ENCODE measurements around the gene CLPX. TPM values are rescaled to one million over a fixed set of nuclear protein-coding genes. Genes with fewer than 3 reads are reported as not detected.
"Not testable (repeated sequence)": the region's sequence is repeated elsewhere in the genome, so short reads cannot be mapped to it uniquely, and the experiment has no call there.

The CLPX gene
- total and polyA plus RNA-seq, 2 donors (not counting 1 experiment from before 2014, with no cell fraction given): 16.6 to 54.5 TPM

- Mint-ChIP-seq H3K4me3 (no peak overlapping the region), H3K9me3 (ENCODE audit: insufficient read depth) (no peaks in the 10 kb centered on the region), H3K27ac (no peak overlapping the region), H3K27me3 (no peaks in the 10 kb centered on the region), H3K4me1 (no peaks in the 10 kb centered on the region)
- no peaks in the 10 kb centered on the region for H4K20me1 ChIP-seq (ENCODE audit: control insufficient read depth, insufficient read depth, low read length, poor library complexity, severe bottlenecking)
- 74% methylated on average over 2 of the region's 5 CpGs for WGBS (ENCODE audit: insufficient coverage)
- H3K27me3 ChIP-seq (replicated peaks in 1 of 4; ENCODE audit: control extremely low read depth in 1 of 4, control insufficient read depth in 3 of 4, insufficient read depth in 4 of 4, low read length in 3 of 4): no peaks in the 10 kb centered on the region
- no peaks in the 10 kb centered on the region for H3K9me3 ChIP-seq (ENCODE audit: control extremely low read depth in 1 of 3, control insufficient read depth in 2 of 3, insufficient read depth in 1 of 3, low read length in 2 of 3)
- POLR2A ChIA-PET: no interaction called here
- no peak overlapping the region for H3K9ac ChIP-seq (ENCODE audit: low read length)
- H3K4me2 ChIP-seq (replicated peaks; ENCODE audit: low read depth, low read length, poor library complexity, severe bottlenecking): no peak overlapping the region
- no peak overlapping the region for H3K27ac ChIP-seq (ENCODE audit: low read length in 2 of 2)
- CTCF ChIA-PET: no interaction called here
- no peaks in the 10 kb centered on the region for H3K79me2 ChIP-seq (ENCODE audit: control insufficient read depth, insufficient read depth, low read length)
- H2AFZ ChIP-seq (ENCODE audit: insufficient read depth, low read depth, low read length, poor library complexity, severe bottlenecking): no peak overlapping the region
- no peak overlapping the region for H3K4me3 ChIP-seq (ENCODE audit: control extremely low read depth in 1 of 5, extremely low read depth in 1 of 5, insufficient read depth in 1 of 5, low read depth in 2 of 5, low read length in 4 of 5)
- TF ChIP-seq EZH2 (IDR thresholded peaks at IDR 0.05; ENCODE audit: borderline replicate concordance, insufficient read depth, low read depth, low read length, poor library complexity, severe bottlenecking): no peak
- TF ChIP-seq, protein P1, sequence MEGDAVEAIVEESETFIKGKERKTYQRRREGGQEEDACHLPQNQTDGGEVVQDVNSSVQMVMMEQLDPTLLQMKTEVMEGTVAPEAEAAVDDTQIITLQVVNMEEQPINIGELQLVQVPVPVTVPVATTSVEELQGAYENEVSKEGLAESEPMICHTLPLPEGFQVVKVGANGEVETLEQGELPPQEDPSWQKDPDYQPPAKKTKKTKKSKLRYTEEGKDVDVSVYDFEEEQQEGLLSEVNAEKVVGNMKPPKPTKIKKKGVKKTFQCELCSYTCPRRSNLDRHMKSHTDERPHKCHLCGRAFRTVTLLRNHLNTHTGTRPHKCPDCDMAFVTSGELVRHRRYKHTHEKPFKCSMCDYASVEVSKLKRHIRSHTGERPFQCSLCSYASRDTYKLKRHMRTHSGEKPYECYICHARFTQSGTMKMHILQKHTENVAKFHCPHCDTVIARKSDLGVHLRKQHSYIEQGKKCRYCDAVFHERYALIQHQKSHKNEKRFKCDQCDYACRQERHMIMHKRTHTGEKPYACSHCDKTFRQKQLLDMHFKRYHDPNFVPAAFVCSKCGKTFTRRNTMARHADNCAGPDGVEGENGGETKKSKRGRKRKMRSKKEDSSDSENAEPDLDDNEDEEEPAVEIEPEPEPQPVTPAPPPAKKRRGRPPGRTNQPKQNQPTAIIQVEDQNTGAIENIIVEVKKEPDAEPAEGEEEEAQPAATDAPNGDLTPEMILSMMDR (IDR thresholded peaks at IDR 0.05): no peak
- intact Hi-C loops (cut with micrococcal nuclease): no loop called here
- DNase-seq: no peak
- no peaks in the 10 kb centered on the region for H3K4me1 ChIP-seq (ENCODE audit: control insufficient read depth in 2 of 2, insufficient read depth in 2 of 2, low read length in 2 of 2)
- no peaks in the 10 kb centered on the region for H3K36me3 ChIP-seq (replicated peaks in 1 of 2; ENCODE audit: control extremely low read depth in 1 of 2, control insufficient read depth in 1 of 2, extremely low read depth in 1 of 2, insufficient read depth in 2 of 2, low read length in 1 of 2)
- ATAC-seq (ENCODE audit: low read depth): no peak
These were observed 6.9 kb upstream of the CLPX start for GRCh38 chr15:65192016-65192415.

DNA sequence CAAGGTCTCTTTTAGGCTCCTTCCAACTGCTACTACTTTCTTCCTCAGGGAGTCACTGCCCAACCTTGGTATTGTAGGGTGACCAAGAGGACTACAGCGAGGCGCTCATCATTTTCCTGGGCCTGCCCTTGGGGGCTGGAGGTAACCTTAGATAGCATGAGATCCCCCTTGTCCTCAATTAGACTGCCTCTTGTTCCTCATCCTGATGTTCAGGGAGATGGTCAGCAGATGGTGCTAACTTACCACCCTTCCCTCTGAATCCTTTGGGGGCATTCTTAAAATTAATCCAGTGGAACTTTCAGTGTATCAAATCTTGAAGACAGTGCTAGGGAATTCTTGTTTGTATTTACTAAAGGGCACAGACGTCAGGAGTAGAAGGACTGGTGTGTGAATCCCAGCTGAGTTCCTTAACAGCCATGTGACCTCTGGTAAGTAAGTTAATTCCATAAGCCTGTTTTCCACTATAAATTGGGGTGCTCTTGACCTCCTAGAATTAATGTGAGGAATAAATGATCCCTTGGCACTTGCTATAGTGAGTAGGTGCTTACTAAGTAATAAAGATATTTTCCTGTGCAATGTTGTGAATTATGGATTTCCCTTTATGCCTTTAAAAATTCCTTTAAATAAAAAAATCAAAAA, 4.1 kb upstream of the CLPX start:
- no peaks in the 10 kb centered on the region for H3K9me3 Mint-ChIP-seq (ENCODE audit: insufficient read depth)
- Histone ChIP-seq H3K36me3 (replicated peaks in 1 of 2; ENCODE audit: control extremely low read depth in 1 of 2, control insufficient read depth in 1 of 2, extremely low read depth in 1 of 2, insufficient read depth in 2 of 2, low read length in 1 of 2) (no peaks in the 10 kb centered on the region), H3K4me3 (ENCODE audit: control extremely low read depth in 1 of 5, extremely low read depth in 1 of 5, insufficient read depth in 1 of 5, low read depth in 2 of 5, low read length in 4 of 5) (no peak overlapping the region), H3K27me3 (replicated peaks in 1 of 4; ENCODE audit: control extremely low read depth in 1 of 4, control insufficient read depth in 3 of 4, insufficient read depth in 4 of 4, low read length in 3 of 4) (no peaks in the 10 kb centered on the region), H3K9me3 (ENCODE audit: control extremely low read depth in 1 of 3, control insufficient read depth in 2 of 3, insufficient read depth in 1 of 3, low read length in 2 of 3) (no peaks in the 10 kb centered on the region), H3K4me1 (ENCODE audit: control insufficient read depth in 2 of 2, insufficient read depth in 2 of 2, low read length in 2 of 2) (peaks cover 3 to 6% of the 10 kb centered on the region in 2 donors), H3K4me2 (replicated peaks; ENCODE audit: low read depth, low read length, poor library complexity, severe bottlenecking) (no peak overlapping the region), H3K27ac (ENCODE audit: low read length in 2 of 2) (no peak overlapping the region), H3K79me2 (ENCODE audit: control insufficient read depth, insufficient read depth, low read length) (peaks cover 9% of the 10 kb centered on the region), H3K9ac (ENCODE audit: low read length) (no peak overlapping the region), H2AFZ (ENCODE audit: insufficient read depth, low read depth, low read length, poor library complexity, severe bottlenecking) (no peak overlapping the region), H4K20me1 (ENCODE audit: control insufficient read depth, insufficient read depth, low read length, poor library complexity, severe bottlenecking) (no peaks in the 10 kb centered on the region)
- WGBS (ENCODE audit: insufficient coverage): 31% methylated on average over 3 of the region's 3 CpGs
- no peaks in the 10 kb centered on the region for H3K27me3 Mint-ChIP-seq
- TF ChIP-seq, protein P1 (IDR thresholded peaks at IDR 0.05): peak; percentile 31
- no peak for TF ChIP-seq EZH2 (IDR thresholded peaks at IDR 0.05; ENCODE audit: borderline replicate concordance, insufficient read depth, low read depth, low read length, poor library complexity, severe bottlenecking)
- ATAC-seq (ENCODE audit: low read depth) (no peak), DNase-seq (peak; percentile 47)
- H3K27ac Mint-ChIP-seq: peak overlapping the region; percentile 8
- intact Hi-C loops (cut with micrococcal nuclease): loop anchor here (1.0 to 10.0 kb wide), 2 partner anchors 108 to 294 kb away; no protein-coding TSS in a partner anchor
- POLR2A ChIA-PET: no interaction called here
- peaks cover 7% of the 10 kb centered on the region for H3K4me1 Mint-ChIP-seq
- CTCF ChIA-PET: interaction anchor here (1.0 to 1.3 kb wide), 2 partner anchors 97 to 109 kb away, joined by 3 to 4 read pairs; no protein-coding TSS in a partner anchor
- H3K4me3 Mint-ChIP-seq: no peak overlapping the region

GRCh38 chr15:65188472-65188871, 3.3 kb upstream of the CLPX start:
- H3K9me3 ChIP-seq (ENCODE audit: control extremely low read depth in 1 of 3, control insufficient read depth in 2 of 3, insufficient read depth in 1 of 3, low read length in 2 of 3); H3K9ac ChIP-seq (ENCODE audit: low read length); DNase-seq; H4K20me1 ChIP-seq (ENCODE audit: control insufficient read depth, insufficient read depth, low read length, poor library complexity, severe bottlenecking); H3K36me3 ChIP-seq (replicated peaks in 1 of 2; ENCODE audit: control extremely low read depth in 1 of 2, control insufficient read depth in 1 of 2, extremely low read depth in 1 of 2, insufficient read depth in 2 of 2, low read length in 1 of 2); ATAC-seq (ENCODE audit: low read depth); H3K4me3 ChIP-seq (ENCODE audit: control extremely low read depth in 1 of 5, extremely low read depth in 1 of 5, insufficient read depth in 1 of 5, low read depth in 2 of 5, low read length in 4 of 5); H2AFZ ChIP-seq (ENCODE audit: insufficient read depth, low read depth, low read length, poor library complexity, severe bottlenecking); H3K27me3 ChIP-seq (replicated peaks in 1 of 4; ENCODE audit: control extremely low read depth in 1 of 4, control insufficient read depth in 3 of 4, insufficient read depth in 4 of 4, low read length in 3 of 4); H3K27ac Mint-ChIP-seq; H3K9me3 Mint-ChIP-seq (ENCODE audit: insufficient read depth); H3K4me3 Mint-ChIP-seq; H3K4me1 ChIP-seq (ENCODE audit: control insufficient read depth in 2 of 2, insufficient read depth in 2 of 2, low read length in 2 of 2); H3K4me2 ChIP-seq (replicated peaks; ENCODE audit: low read depth, low read length, poor library complexity, severe bottlenecking); POLR2A ChIA-PET; H3K27ac ChIP-seq (ENCODE audit: low read length in 2 of 2); H3K27me3 Mint-ChIP-seq: not testable (repeated sequence)
- H3K4me1 Mint-ChIP-seq: peaks cover 15% of the 10 kb centered on the region
- H3K79me2 ChIP-seq (ENCODE audit: control insufficient read depth, insufficient read depth, low read length): peaks cover 17% of the 10 kb centered on the region
- intact Hi-C loops (cut with micrococcal nuclease): loop anchor here (10.0 kb wide), 1 partner anchor 294 kb away; no protein-coding TSS in a partner anchor
- CTCF ChIA-PET: interaction anchor here (2.2 kb wide), 1 partner anchor 197 kb away, joined by 6 read pairs; no protein-coding TSS in a partner anchor
- 90% methylated on average over 7 of the region's 9 CpGs for WGBS (ENCODE audit: insufficient coverage)
